SU-DHL-6 (cell line): ENCODE results near the gene CHST10.

Experiments
- H2AFZ ChIP-seq: fragments of 200-600 bp; sonication (generic); 2 replicates; pipeline ENCODE4 v1.6.1; 2014; ENCODE audit warnings: low read depth, mild to moderate bottlenecking, moderate library complexity, mixed read lengths, antibody characterized with exemption, low read length; ENCODE audit not compliant: severe bottlenecking
- H3F3A ChIP-seq: fragments of 200-600 bp; shearing (Covaris generic); 2 replicates; pipeline ENCODE4 v1.6.0; 2016; ENCODE audit warnings: antibody characterized with exemption, mild to moderate bottlenecking; ENCODE audit not compliant: insufficient read depth
- H3K27ac ChIP-seq: fragments of 200-600 bp; sonication (generic); 2 replicates; pipeline ENCODE4 v1.5.1; 2016; ENCODE audit warnings: low read depth, mild to moderate bottlenecking, low read length, moderate library complexity, mixed read lengths
- H3K27me3 ChIP-seq: fragments of 200-600 bp; sonication (generic), shearing (Covaris generic); 2 replicates; pipeline ENCODE4 v1.6.0; 2014; ENCODE audit warnings: mild to moderate bottlenecking, low read length
- H3K36me3 ChIP-seq: fragments of 200-600 bp; sonication (generic); 2 replicates; pipeline ENCODE4 v1.6.1; 2014; ENCODE audit warnings: mild to moderate bottlenecking, low read length, mixed read lengths
- H3K4me2 ChIP-seq: fragments of 300-600, 200-600 bp; shearing (Covaris generic), sonication (generic); 2 replicates; pipeline ENCODE4 v1.6.0; 2014; ENCODE audit warnings: low read length, low read depth, mild to moderate bottlenecking; ENCODE audit not compliant: poor library complexity, severe bottlenecking
- H3K4me3 ChIP-seq: fragments of 200-600 bp; sonication (generic); 2 replicates; pipeline ENCODE4 v1.5.1; 2014; ENCODE audit warnings: antibody characterized with exemption, low read length, mild to moderate bottlenecking, mixed read lengths; ENCODE audit not compliant: insufficient read depth, poor library complexity, severe bottlenecking
- H3K79me2 ChIP-seq: fragments of 200-600 bp; sonication (generic); 2 replicates; pipeline ENCODE4 v1.6.1; 2014; ENCODE audit warnings: mild to moderate bottlenecking, low read length, moderate library complexity; ENCODE audit not compliant: insufficient read depth
- H3K9ac ChIP-seq: fragments of 200-600 bp; sonication (generic); 2 replicates; pipeline ENCODE4 v1.7.0; 2014; ENCODE audit warnings: mild to moderate bottlenecking, low read length
- H3K9me2 ChIP-seq: fragments of 200-600 bp; sonication (generic); replicated peaks from 2 replicates; pipeline ENCODE4 v1.6.1; 2014; ENCODE audit warnings: low read length; ENCODE audit not compliant: insufficient read depth
- H3K9me3 ChIP-seq: fragments of 200-600 bp; sonication (generic); 2 replicates; pipeline ENCODE4 v1.6.1; 2014; ENCODE audit warnings: low read length, mixed read lengths; ENCODE audit not compliant: insufficient read depth
- H4K20me1 ChIP-seq: fragments of 200-600 bp; sonication (generic); 2 replicates; pipeline ENCODE4 v1.6.1; 2014; ENCODE audit warnings: low read depth, mild to moderate bottlenecking, antibody characterized with exemption, low read length, moderate library complexity, mixed read lengths
- EZH2phosphoT487 ChIP-seq: fragments of 200-600 bp; sonication (generic), shearing (Covaris generic); conservative IDR thresholded peaks from 2 replicates; pipeline ENCODE4 v1.6.1; 2018; ENCODE audit warnings: mild to moderate bottlenecking, antibody characterized with exemption, low read length, moderate library complexity, mixed read lengths
- TF ChIP-seq, protein P1 (sequence below): fragments of 200-600 bp; sonication (generic); IDR thresholded peaks from one replicate; pipeline ENCODE4 v1.5.1; 2017; ENCODE audit warnings: antibody characterized with exemption, mild to moderate bottlenecking, low read length, moderate library complexity; ENCODE audit not compliant: insufficient read depth, poor library complexity, severe bottlenecking

CHST10 gene

GRCh38 chr2:100422320-100423055, 5.0 kb upstream of the CHST10 start:
- no peak overlapping the region for H3K4me2 ChIP-seq
- H3K9me2 ChIP-seq = no peaks in the 10 kb centered on the region
- TF ChIP-seq, protein P1, sequence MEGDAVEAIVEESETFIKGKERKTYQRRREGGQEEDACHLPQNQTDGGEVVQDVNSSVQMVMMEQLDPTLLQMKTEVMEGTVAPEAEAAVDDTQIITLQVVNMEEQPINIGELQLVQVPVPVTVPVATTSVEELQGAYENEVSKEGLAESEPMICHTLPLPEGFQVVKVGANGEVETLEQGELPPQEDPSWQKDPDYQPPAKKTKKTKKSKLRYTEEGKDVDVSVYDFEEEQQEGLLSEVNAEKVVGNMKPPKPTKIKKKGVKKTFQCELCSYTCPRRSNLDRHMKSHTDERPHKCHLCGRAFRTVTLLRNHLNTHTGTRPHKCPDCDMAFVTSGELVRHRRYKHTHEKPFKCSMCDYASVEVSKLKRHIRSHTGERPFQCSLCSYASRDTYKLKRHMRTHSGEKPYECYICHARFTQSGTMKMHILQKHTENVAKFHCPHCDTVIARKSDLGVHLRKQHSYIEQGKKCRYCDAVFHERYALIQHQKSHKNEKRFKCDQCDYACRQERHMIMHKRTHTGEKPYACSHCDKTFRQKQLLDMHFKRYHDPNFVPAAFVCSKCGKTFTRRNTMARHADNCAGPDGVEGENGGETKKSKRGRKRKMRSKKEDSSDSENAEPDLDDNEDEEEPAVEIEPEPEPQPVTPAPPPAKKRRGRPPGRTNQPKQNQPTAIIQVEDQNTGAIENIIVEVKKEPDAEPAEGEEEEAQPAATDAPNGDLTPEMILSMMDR = no peak
- no peak for TF ChIP-seq EZH2phosphoT487
- peaks cover 7% of the 10 kb centered on the region for H3F3A ChIP-seq
- no peak overlapping the region for H3K9ac ChIP-seq
- H2AFZ ChIP-seq = no peak overlapping the region
- no peaks in the 10 kb centered on the region for H3K9me3 ChIP-seq
- no peaks in the 10 kb centered on the region for H4K20me1 ChIP-seq
- no peak overlapping the region for H3K4me3 ChIP-seq
- H3K36me3 ChIP-seq = no peaks in the 10 kb centered on the region
- H3K79me2 ChIP-seq = no peaks in the 10 kb centered on the region
- H3K27me3 ChIP-seq = no peaks in the 10 kb centered on the region
- H3K27ac ChIP-seq = no peak overlapping the region

DNA sequence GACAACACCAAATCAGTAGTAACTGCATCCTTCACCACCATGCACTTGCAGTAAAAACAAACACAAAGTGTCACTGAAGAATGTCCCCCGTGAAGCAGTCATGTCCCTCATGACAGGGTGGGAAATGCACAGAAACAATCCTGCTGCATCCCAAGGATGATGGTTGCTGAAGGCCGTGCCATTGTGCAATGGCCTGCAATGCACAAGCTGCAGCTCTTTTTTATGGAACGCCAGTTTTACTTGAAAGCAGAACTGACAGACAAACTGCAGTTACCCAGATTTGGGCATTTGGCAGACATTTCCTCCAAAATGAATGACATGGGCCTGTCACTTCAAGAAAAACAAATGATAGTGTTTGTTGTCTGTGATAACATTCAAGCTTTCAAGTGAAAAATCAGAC, 2.4 kb upstream of the CHST10 start:
- Histone ChIP-seq H3K9ac (no peak overlapping the region), H3K36me3 (no peaks in the 10 kb centered on the region)

GRCh38 chr2:100418406-100418962, 1.0 kb upstream of the CHST10 start:
- Histone ChIP-seq H3K27ac (no peak overlapping the region), H3K9ac (no peak overlapping the region), H2AFZ (no peak overlapping the region), H3K36me3 (no peaks in the 10 kb centered on the region), H3K9me2 (no peaks in the 10 kb centered on the region), H3K4me3 (no peak overlapping the region), H4K20me1 (no peaks in the 10 kb centered on the region), H3K27me3 (no peaks in the 10 kb centered on the region), H3F3A (peaks cover 7% of the 10 kb centered on the region), H3K79me2 (peaks cover 23% of the 10 kb centered on the region), H3K4me2 (no peak overlapping the region), H3K9me3 (no peaks in the 10 kb centered on the region)
- TF ChIP-seq, protein P1 = no peak
- no peak for TF ChIP-seq EZH2phosphoT487

More for the DNA sequence above, 2.4 kb upstream of the CHST10 start:
- peaks cover 19% of the 10 kb centered on the region for H3K79me2 ChIP-seq
- H3K27me3 ChIP-seq = no peaks in the 10 kb centered on the region
- H3F3A ChIP-seq = peaks cover 7% of the 10 kb centered on the region
- H3K9me2 ChIP-seq = no peaks in the 10 kb centered on the region
- no peaks in the 10 kb centered on the region for H4K20me1 ChIP-seq
- no peak overlapping the region for H3K4me2 ChIP-seq
- no peak for TF ChIP-seq EZH2phosphoT487
- TF ChIP-seq, protein P1 = no peak
- H2AFZ ChIP-seq = no peak overlapping the region
- no peaks in the 10 kb centered on the region for H3K9me3 ChIP-seq
- H3K4me3 ChIP-seq = no peak overlapping the region
- no peak overlapping the region for H3K27ac ChIP-seq
